ENCODE measurements around the gene CNTNAP2. TPM values are rescaled to one million over a fixed set of nuclear protein-coding genes. Genes with fewer than 3 reads are reported as not detected.

CNTNAP2 gene
- total and polyA plus RNA-seq, 4 donors = not detected

- no peak for ATAC-seq (ENCODE audit: low FRiP score)
- no peaks in the 10 kb centered on the region for H3K9me3 ChIP-seq (ENCODE audit: control insufficient read depth, low read length)
- no peak overlapping the region for H3K27ac ChIP-seq (ENCODE audit: low read depth in 1 of 2, low read length in 2 of 2)
- no peak for DNase-seq
- H3K27me3 ChIP-seq (ENCODE audit: control insufficient read depth in 1 of 2, insufficient read depth in 2 of 2, low read length in 1 of 2) = no peaks in the 10 kb centered on the region
- 86 to 89% methylated on average over 3 of the region's 3 CpGs for WGBS, 2 donors
- no peaks in the 10 kb centered on the region for H3K36me3 ChIP-seq (ENCODE audit: control insufficient read depth in 1 of 2, insufficient read depth in 2 of 2, low read length in 1 of 2)
- H3K4me3 ChIP-seq (ENCODE audit: low read length in 2 of 2) = no peak overlapping the region
- intact Hi-C loops (cut with DNase I) = no loop called here
- no peaks in the 10 kb centered on the region for H3K4me1 ChIP-seq (ENCODE audit: control insufficient read depth in 1 of 2, insufficient read depth in 2 of 2, low read length in 2 of 2)
Observed at GRCh38 chr7:146713934-146714333, 597.3 kb downstream of the CNTNAP2 start.

DNA sequence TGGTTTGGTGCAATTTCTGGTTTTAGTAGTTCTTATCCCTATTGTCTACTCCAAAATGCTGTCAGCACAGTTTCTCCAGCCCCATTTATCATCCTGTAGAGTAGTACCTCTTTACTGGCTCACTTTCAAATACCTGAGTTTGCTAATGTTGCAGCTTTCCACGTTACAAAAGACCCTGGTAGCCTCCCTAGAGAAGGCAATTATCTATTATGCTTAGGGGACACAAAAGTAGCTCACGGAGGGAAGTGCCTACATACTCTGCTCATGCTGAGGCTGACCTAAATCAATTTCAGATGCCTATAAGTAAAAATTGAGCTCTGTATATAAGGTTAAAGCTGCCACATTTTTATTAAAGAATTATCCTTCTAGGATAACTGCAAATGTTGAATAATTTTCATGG is 603.6 kb downstream of the CNTNAP2 start:
- H3K27ac ChIP-seq (ENCODE audit: low read depth in 1 of 2, low read length in 2 of 2) = no peak overlapping the region
- no peaks in the 10 kb centered on the region for H3K36me3 ChIP-seq (ENCODE audit: control insufficient read depth in 1 of 2, insufficient read depth in 2 of 2, low read length in 1 of 2)
- H3K27me3 ChIP-seq (ENCODE audit: control insufficient read depth in 1 of 2, insufficient read depth in 2 of 2, low read length in 1 of 2) = no peaks in the 10 kb centered on the region
- H3K4me1 ChIP-seq (ENCODE audit: control insufficient read depth in 1 of 2, insufficient read depth in 2 of 2, low read length in 2 of 2) = no peaks in the 10 kb centered on the region
- DNase-seq (no peak), ATAC-seq (ENCODE audit: low FRiP score) (no peak)
- intact Hi-C loops (cut with DNase I) = no loop called here
- H3K4me3 ChIP-seq (ENCODE audit: low read length in 2 of 2) = no peak overlapping the region
- H3K9me3 ChIP-seq (ENCODE audit: control insufficient read depth, low read length) = no peaks in the 10 kb centered on the region
- 18 to 26% methylated on average over 2 of the region's 2 CpGs for WGBS, 2 donors

GRCh38 chr7:146722986-146723385 is 606.4 kb downstream of the CNTNAP2 start:
- Histone ChIP-seq H3K4me3 (ENCODE audit: low read length in 2 of 2) (no peak overlapping the region), H3K9me3 (ENCODE audit: control insufficient read depth, low read length) (no peaks in the 10 kb centered on the region), H3K27ac (ENCODE audit: low read depth in 1 of 2, low read length in 2 of 2) (no peak overlapping the region), H3K4me1 (ENCODE audit: control insufficient read depth in 1 of 2, insufficient read depth in 2 of 2, low read length in 2 of 2) (no peaks in the 10 kb centered on the region), H3K36me3 (ENCODE audit: control insufficient read depth in 1 of 2, insufficient read depth in 2 of 2, low read length in 1 of 2) (no peaks in the 10 kb centered on the region), H3K27me3 (ENCODE audit: control insufficient read depth in 1 of 2, insufficient read depth in 2 of 2, low read length in 1 of 2) (no peaks in the 10 kb centered on the region)
- WGBS, 2 donors = 73% methylated on average over 1 of the region's 1 CpG
- DNase-seq = no peak
- intact Hi-C loops (cut with DNase I) = no loop called here
- ATAC-seq (ENCODE audit: low FRiP score) = no peak

- Histone ChIP-seq H3K36me3 (ENCODE audit: control insufficient read depth in 1 of 2, insufficient read depth in 2 of 2, low read length in 1 of 2) (no peaks in the 10 kb centered on the region), H3K4me3 (ENCODE audit: low read length in 2 of 2) (no peak overlapping the region), H3K9me3 (ENCODE audit: control insufficient read depth, low read length) (no peaks in the 10 kb centered on the region), H3K4me1 (ENCODE audit: control insufficient read depth in 1 of 2, insufficient read depth in 2 of 2, low read length in 2 of 2) (no peaks in the 10 kb centered on the region), H3K27ac (ENCODE audit: low read depth in 1 of 2, low read length in 2 of 2) (no peak overlapping the region), H3K27me3 (ENCODE audit: control insufficient read depth in 1 of 2, insufficient read depth in 2 of 2, low read length in 1 of 2) (no peaks in the 10 kb centered on the region)
- ATAC-seq (ENCODE audit: low FRiP score) (no peak), DNase-seq (no peak)
- intact Hi-C loops (cut with DNase I) = no loop called here
- WGBS, 2 donors = 72 to 87% methylated on average over 3 of the region's 3 CpGs
Observed at GRCh38 chr7:146725520-146725919, 608.9 kb downstream of the CNTNAP2 start.

GRCh38 chr7:146728141-146728540 is 611.5 kb downstream of the CNTNAP2 start:
- Histone ChIP-seq H3K27ac (ENCODE audit: low read depth in 1 of 2, low read length in 2 of 2) (no peak overlapping the region), H3K27me3 (ENCODE audit: control insufficient read depth in 1 of 2, insufficient read depth in 2 of 2, low read length in 1 of 2) (no peaks in the 10 kb centered on the region), H3K36me3 (ENCODE audit: control insufficient read depth in 1 of 2, insufficient read depth in 2 of 2, low read length in 1 of 2) (no peaks in the 10 kb centered on the region), H3K4me1 (ENCODE audit: control insufficient read depth in 1 of 2, insufficient read depth in 2 of 2, low read length in 2 of 2) (no peaks in the 10 kb centered on the region), H3K9me3 (ENCODE audit: control insufficient read depth, low read length) (no peaks in the 10 kb centered on the region), H3K4me3 (ENCODE audit: low read length in 2 of 2) (no peak overlapping the region)
- DNase-seq (no peak), ATAC-seq (ENCODE audit: low FRiP score) (no peak)
- WGBS, 2 donors = 93 to 96% methylated on average over 5 of the region's 5 CpGs
- intact Hi-C loops (cut with DNase I) = no loop called here

GRCh38 chr7:146728611-146729010 is 612.0 kb downstream of the CNTNAP2 start:
- no peak for DNase-seq
- WGBS, 2 donors = 47 to 49% methylated on average over 4 of the region's 4 CpGs
- Histone ChIP-seq H3K27me3 (ENCODE audit: control insufficient read depth in 1 of 2, insufficient read depth in 2 of 2, low read length in 1 of 2) (no peaks in the 10 kb centered on the region), H3K4me1 (ENCODE audit: control insufficient read depth in 1 of 2, insufficient read depth in 2 of 2, low read length in 2 of 2) (no peaks in the 10 kb centered on the region), H3K9me3 (ENCODE audit: control insufficient read depth, low read length) (no peaks in the 10 kb centered on the region), H3K36me3 (ENCODE audit: control insufficient read depth in 1 of 2, insufficient read depth in 2 of 2, low read length in 1 of 2) (no peaks in the 10 kb centered on the region), H3K27ac (ENCODE audit: low read depth in 1 of 2, low read length in 2 of 2) (no peak overlapping the region), H3K4me3 (ENCODE audit: low read length in 2 of 2) (no peak overlapping the region)
- no peak for ATAC-seq (ENCODE audit: low FRiP score)
- intact Hi-C loops (cut with DNase I) = no loop called here

DNA sequence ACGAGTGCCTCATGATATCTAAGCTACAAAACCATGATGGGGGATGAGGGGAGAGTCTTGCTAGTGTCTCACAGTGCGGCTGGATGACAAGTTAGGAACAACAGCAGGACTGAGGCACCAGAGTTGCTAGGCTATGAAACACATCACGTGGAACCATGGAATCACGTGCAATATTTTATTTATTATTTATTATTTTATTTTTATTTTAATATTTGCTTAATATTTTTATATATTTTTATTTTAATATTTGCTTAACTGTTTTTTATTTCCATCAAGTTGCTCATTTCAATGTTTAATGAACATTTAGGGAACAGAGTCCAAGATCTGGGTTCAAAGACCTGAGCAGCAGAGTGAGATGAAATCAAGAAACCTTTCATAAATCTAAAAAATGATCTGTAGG is 614.6 kb downstream of the CNTNAP2 start:
- H3K4me1 ChIP-seq (ENCODE audit: control insufficient read depth in 1 of 2, insufficient read depth in 2 of 2, low read length in 2 of 2) = no peaks in the 10 kb centered on the region
- no peak for DNase-seq
- intact Hi-C loops (cut with DNase I) = no loop called here
- no peaks in the 10 kb centered on the region for H3K36me3 ChIP-seq (ENCODE audit: control insufficient read depth in 1 of 2, insufficient read depth in 2 of 2, low read length in 1 of 2)
- H3K27ac ChIP-seq (ENCODE audit: low read depth in 1 of 2, low read length in 2 of 2) = no peak overlapping the region
- WGBS, 2 donors = 85 to 88% methylated on average over 4 of the region's 4 CpGs
- no peaks in the 10 kb centered on the region for H3K27me3 ChIP-seq (ENCODE audit: control insufficient read depth in 1 of 2, insufficient read depth in 2 of 2, low read length in 1 of 2)
- ATAC-seq (ENCODE audit: low FRiP score) = no peak
- H3K9me3 ChIP-seq (ENCODE audit: control insufficient read depth, low read length) = no peaks in the 10 kb centered on the region
- H3K4me3 ChIP-seq (ENCODE audit: low read length in 2 of 2) = no peak overlapping the region

DNA sequence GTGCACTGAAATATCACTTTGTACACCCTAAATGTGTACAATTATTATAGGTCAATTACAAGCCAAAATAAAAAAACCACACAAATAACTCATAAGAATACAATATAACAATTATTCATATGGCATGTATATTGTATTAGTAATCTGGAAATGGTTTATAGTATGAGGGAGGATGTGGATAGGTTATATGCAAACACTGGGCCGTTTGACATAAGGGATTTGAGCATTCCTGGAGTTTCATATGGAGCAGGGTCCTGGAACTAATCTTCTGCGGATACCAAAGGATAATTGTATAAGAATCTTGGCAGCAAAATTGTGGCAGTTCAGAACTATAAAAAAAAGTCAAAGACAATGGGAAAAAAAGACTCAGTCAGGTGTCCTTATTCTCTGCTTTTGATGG is 619.4 kb downstream of the CNTNAP2 start:
- H3K27ac ChIP-seq (ENCODE audit: low read depth in 1 of 2, low read length in 2 of 2) = no peak overlapping the region
- H3K36me3 ChIP-seq (ENCODE audit: control insufficient read depth in 1 of 2, insufficient read depth in 2 of 2, low read length in 1 of 2) = no peaks in the 10 kb centered on the region
- H3K4me1 ChIP-seq (ENCODE audit: control insufficient read depth in 1 of 2, insufficient read depth in 2 of 2, low read length in 2 of 2) = no peaks in the 10 kb centered on the region
- H3K9me3 ChIP-seq (ENCODE audit: control insufficient read depth, low read length) = peaks cover 2% of the 10 kb centered on the region
- DNase-seq = no peak
- WGBS, 2 donors = 71 to 74% methylated on average over 2 of the region's 2 CpGs
- no peaks in the 10 kb centered on the region for H3K27me3 ChIP-seq (ENCODE audit: control insufficient read depth in 1 of 2, insufficient read depth in 2 of 2, low read length in 1 of 2)
- intact Hi-C loops (cut with DNase I) = no loop called here
- no peak for ATAC-seq (ENCODE audit: low FRiP score)
- no peak overlapping the region for H3K4me3 ChIP-seq (ENCODE audit: low read length in 2 of 2)

- intact Hi-C loops (cut with DNase I) = no loop called here
- peaks cover 2% of the 10 kb centered on the region for H3K9me3 ChIP-seq (ENCODE audit: control insufficient read depth, low read length)
- H3K4me1 ChIP-seq (ENCODE audit: control insufficient read depth in 1 of 2, insufficient read depth in 2 of 2, low read length in 2 of 2) = no peaks in the 10 kb centered on the region
- H3K4me3 ChIP-seq (ENCODE audit: low read length in 2 of 2) = no peak overlapping the region
- H3K27me3 ChIP-seq (ENCODE audit: control insufficient read depth in 1 of 2, insufficient read depth in 2 of 2, low read length in 1 of 2) = no peaks in the 10 kb centered on the region
- 56 to 58% methylated on average over 5 of the region's 5 CpGs for WGBS, 2 donors
- DNase-seq (no peak), ATAC-seq (ENCODE audit: low FRiP score) (no peak)
- H3K27ac ChIP-seq (ENCODE audit: low read depth in 1 of 2, low read length in 2 of 2) = no peak overlapping the region
- no peaks in the 10 kb centered on the region for H3K36me3 ChIP-seq (ENCODE audit: control insufficient read depth in 1 of 2, insufficient read depth in 2 of 2, low read length in 1 of 2)
Observed at GRCh38 chr7:146736446-146737190, 620.0 kb downstream of the CNTNAP2 start.

Data from aorta (tissue), 5 donors.